SK-N-SH (cell line): ENCODE data around the gene PMM2.

Source experiments
- CTCF ChIP-seq: fragments of 200-600 bp; sonication (generic); IDR thresholded peaks from 2 replicates; pipeline ENCODE4 v1.6.1; 2017; ENCODE audit warnings: antibody characterized with exemption, mild to moderate bottlenecking, moderate library complexity
- EP300 ChIP-seq, 2 experiments: IDR thresholded peaks; 2 replicates each; pipeline versions ENCODE4 v1.4.0 to v1.6.1; 2012; ENCODE audit warnings: borderline replicate concordance in 1 of 2, low read depth in 1 of 2, low read length in 1 of 2
- EZH2phosphoT487 ChIP-seq: fragments of 200-600 bp; sonication (generic); IDR thresholded peaks from 2 replicates; pipeline ENCODE4 v1.6.1; 2017; ENCODE audit warnings: low read depth, mixed run types, mild to moderate bottlenecking, antibody characterized with exemption, moderate library complexity, borderline replicate concordance
- GATA2 ChIP-seq: sonication (generic); formaldehyde crosslinking; IDR thresholded peaks from 2 replicates; pipeline ENCODE4 v1.5.0; 2020; ENCODE audit warnings: mild to moderate bottlenecking, missing genetic modification reagents
- MAX ChIP-seq: IDR thresholded peaks from 2 replicates; pipeline ENCODE4 v1.4.0; 2012; ENCODE audit warnings: low read depth
- NFIC ChIP-seq: IDR thresholded peaks from 2 replicates; pipeline ENCODE4 v1.4.0; 2012; ENCODE audit warnings: borderline replicate concordance
- POLR2AphosphoS5 ChIP-seq: IDR thresholded peaks from 2 replicates; pipeline ENCODE4 v1.6.1; 2012; ENCODE audit warnings: low read depth, low read length
- SMC3 ChIP-seq: IDR thresholded peaks from 2 replicates; pipeline ENCODE4 v1.6.1; 2012; ENCODE audit warnings: low read depth, low read length, improper control_type of control experiment
- TAF1 ChIP-seq: IDR thresholded peaks from 2 replicates; pipeline ENCODE4 v1.6.1; 2012; ENCODE audit warnings: low read depth, mild to moderate bottlenecking, low read length, moderate library complexity, borderline replicate concordance

- TF ChIP-seq GATA2 (CRISPR knock-in tag) (no peak), POLR2AphosphoS5 (no peak), EZH2phosphoT487 (no peak), NFIC (no peak), TAF1 (no peak), SMC3 (no peak), MAX (no peak), CTCF (no peak), EP300 (IDR thresholded peaks at IDR 0.05; ENCODE audit: borderline replicate concordance in 1 of 2, low read depth in 1 of 2, low read length in 1 of 2) (no peak)
Measured at GRCh38 chr16:8892101-8892575, 94.5 kb downstream of the PMM2 start.
